Right lobe of liver (tissue), 6 donors: ENCODE data around the gene TNP1. TPM values are rescaled to one million over a fixed set of nuclear protein-coding genes. Genes with fewer than 3 reads are reported as not detected.

Source experiments
- ATAC-seq, 4 donors: fragments of 200-7000 bp; cut with Tn5 transposase; one replicate each; pipeline ENCODE4 v1.9.1; 2020; ENCODE audit warnings: mild to moderate bottlenecking in 4 of 4, moderate library complexity in 4 of 4
- DNase-seq, 3 donors: peaks; one replicate each; pipeline ENCODE4 v3.0.0-alpha.2; 2020
- H3K27ac ChIP-seq, 3 donors: fragments of 200-600 bp; one replicate each; pipeline ENCODE4 v1.8.0; 2022
- H3K27me3 ChIP-seq, 2 donors: fragments of 200-600 bp; one replicate each; pipeline ENCODE4 v1.8.0; 2022
- H3K36me3 ChIP-seq, 4 donors: fragments of 200-600 bp; sonication (generic) in 1 of 4; one replicate each; pipeline versions ENCODE4 v1.5.1 to v1.8.0; 2017 to 2022; ENCODE audit warnings: control low read depth in 1 of 4
- H3K4me1 ChIP-seq, 4 donors: fragments of 200-600 bp; sonication (generic) in 1 of 4; one replicate each; pipeline versions ENCODE4 v1.5.1 to v1.8.0; 2017 to 2022; ENCODE audit warnings: control low read depth in 1 of 4
- H3K4me3 ChIP-seq, 3 donors: fragments of 200-600 bp; one replicate each; pipeline ENCODE4 v1.8.0; 2022
- H3K9me3 ChIP-seq, 4 donors: fragments of 200-600 bp; sonication (generic) in 1 of 4; one replicate each; pipeline versions ENCODE4 v1.5.1 to v1.8.0; 2017 to 2022; ENCODE audit warnings: control low read depth in 1 of 4
- POLR2A ChIP-seq: fragments of 450-650 bp; IDR thresholded peaks from one replicate; pipeline ENCODE4 v1.6.1; 2017; ENCODE audit warnings: antibody characterized with exemption, mild to moderate bottlenecking
- WGBS: methylation state at CpG from one replicate; pipeline ENCODE4 v1.1.6; 2018; ENCODE audit warnings: low coverage, low lambda C conversion rate; ENCODE audit not compliant: insufficient coverage; ENCODE audit errors: missing lambda C conversion rate; 5-methylcytosine and 5-hydroxymethylcytosine counted together
- intact Hi-C, 2 donors: fragments of 100-400 bp; cut with DNase I; formaldehyde crosslinking; loops; one replicate each; pipeline versions ENCODE4 v1.11.2 to v1.14.1; 2022
- total RNA-seq, 6 experiments: library from RNA; depleted of rRNA in 2 of 6; stranded (reverse); fragments of >200 nt in 2 of 6; fragmentation: NEBNext Ultra II Directional in 3 of 6; extraction: Animal tissue kit (Norgen Biotek cat#: 25700) in 3 of 6; gene quantifications; one replicate each; pipeline versions ENCODE4 v1.1.0 to v1.2.4, GENCODE V29; 2016 to 2023
- TF ChIP-seq, protein P1 (sequence below), 4 donors: fragments of 200-600 bp in 3 of 4; fragments of 450-650 bp in 1 of 4; IDR thresholded peaks; one replicate each; pipeline versions ENCODE4 v1.5.1 to v1.8.0; 2016 to 2022; ENCODE audit warnings: antibody characterized with exemption in 4 of 4, mild to moderate bottlenecking in 2 of 4
- donor health status: DM: no; HTN: yes; CAD: no.
- donor health status: DM: no; HTN: no; CAD: no.
- donor health status: DM: no; HTN: no; CAD: no.
- donor health status: DM: no; HTN: yes; CAD: no.
- donor health status: DM: no; HTN: yes; CAD: no.

TNP1 gene
- total RNA-seq, 6 experiments from 2014 or later = not detected

DNA sequence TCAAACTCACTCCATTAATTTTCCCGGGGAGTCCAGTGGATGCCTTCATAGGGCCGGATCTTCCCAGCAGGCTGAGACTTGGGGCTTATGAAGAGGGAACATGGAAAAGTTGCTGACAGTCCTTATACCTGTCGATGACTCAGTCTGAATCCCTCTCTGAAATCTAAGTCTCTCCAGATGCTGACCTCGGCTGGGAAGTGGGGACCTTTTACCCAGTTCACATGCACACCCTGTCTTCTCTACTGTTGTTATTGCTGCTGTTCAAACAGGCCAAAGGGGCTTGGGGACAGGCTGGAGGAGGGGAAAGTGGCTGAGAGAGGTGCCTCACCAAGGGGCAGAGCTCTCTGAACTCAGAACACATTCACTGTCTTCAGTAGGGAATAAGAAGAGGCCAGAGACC is 4.1 kb upstream of the TNP1 start:
- Histone ChIP-seq H3K9me3 (no peaks in the 10 kb centered on the region), H3K4me1 (no peaks in the 10 kb centered on the region), H3K27me3 (no peaks in the 10 kb centered on the region), H3K4me3 (no peak overlapping the region), H3K36me3 (no peaks in the 10 kb centered on the region), H3K27ac (no peak overlapping the region)
- DNase-seq (no peak), ATAC-seq (no peak)
- TF ChIP-seq POLR2A = no peak
- TF ChIP-seq, protein P1, sequence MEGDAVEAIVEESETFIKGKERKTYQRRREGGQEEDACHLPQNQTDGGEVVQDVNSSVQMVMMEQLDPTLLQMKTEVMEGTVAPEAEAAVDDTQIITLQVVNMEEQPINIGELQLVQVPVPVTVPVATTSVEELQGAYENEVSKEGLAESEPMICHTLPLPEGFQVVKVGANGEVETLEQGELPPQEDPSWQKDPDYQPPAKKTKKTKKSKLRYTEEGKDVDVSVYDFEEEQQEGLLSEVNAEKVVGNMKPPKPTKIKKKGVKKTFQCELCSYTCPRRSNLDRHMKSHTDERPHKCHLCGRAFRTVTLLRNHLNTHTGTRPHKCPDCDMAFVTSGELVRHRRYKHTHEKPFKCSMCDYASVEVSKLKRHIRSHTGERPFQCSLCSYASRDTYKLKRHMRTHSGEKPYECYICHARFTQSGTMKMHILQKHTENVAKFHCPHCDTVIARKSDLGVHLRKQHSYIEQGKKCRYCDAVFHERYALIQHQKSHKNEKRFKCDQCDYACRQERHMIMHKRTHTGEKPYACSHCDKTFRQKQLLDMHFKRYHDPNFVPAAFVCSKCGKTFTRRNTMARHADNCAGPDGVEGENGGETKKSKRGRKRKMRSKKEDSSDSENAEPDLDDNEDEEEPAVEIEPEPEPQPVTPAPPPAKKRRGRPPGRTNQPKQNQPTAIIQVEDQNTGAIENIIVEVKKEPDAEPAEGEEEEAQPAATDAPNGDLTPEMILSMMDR (IDR thresholded peaks at IDR 0.05) = no peak
- 28% methylated on average over 2 of the region's 4 CpGs for WGBS
- intact Hi-C loops = no loop called here

DNA sequence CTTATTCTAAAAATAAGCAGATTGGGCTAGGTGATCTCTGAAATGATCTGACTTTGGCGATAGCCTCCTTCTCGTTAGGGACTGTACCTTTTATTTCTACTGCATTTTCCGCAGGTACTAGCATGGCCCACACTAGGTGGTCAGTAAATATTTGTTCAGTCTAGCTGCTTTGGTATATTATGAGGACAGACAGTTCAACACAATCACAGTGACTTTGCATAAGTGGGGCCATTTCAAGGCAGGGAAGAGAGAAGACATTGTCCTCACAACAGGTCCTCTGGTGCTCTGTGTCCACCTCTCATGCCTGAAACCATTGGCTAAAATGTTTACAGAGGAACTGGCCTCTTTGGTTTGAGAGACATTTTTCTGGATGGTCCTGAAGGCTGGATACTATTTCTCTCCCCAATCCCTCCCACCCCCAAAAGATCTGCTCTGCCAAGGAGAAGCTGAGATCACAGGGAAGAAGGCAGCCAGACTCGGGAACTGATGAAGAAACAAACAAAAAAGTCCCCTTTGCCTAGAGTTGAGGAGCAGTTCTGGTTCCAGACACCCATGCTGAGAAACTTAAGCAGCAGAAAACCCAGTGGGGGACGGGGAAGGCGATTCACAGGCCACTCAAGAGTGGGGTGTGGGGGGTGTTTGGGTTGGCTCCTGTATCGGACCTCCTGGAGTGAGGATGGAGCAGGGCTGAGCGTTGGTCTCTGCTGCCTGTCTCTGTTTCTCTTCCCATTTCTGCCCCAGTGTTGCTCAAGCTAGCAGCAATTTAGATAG is 2.9 kb upstream of the TNP1 start:
- WGBS = 68% methylated on average over 6 of the region's 8 CpGs

DNA sequence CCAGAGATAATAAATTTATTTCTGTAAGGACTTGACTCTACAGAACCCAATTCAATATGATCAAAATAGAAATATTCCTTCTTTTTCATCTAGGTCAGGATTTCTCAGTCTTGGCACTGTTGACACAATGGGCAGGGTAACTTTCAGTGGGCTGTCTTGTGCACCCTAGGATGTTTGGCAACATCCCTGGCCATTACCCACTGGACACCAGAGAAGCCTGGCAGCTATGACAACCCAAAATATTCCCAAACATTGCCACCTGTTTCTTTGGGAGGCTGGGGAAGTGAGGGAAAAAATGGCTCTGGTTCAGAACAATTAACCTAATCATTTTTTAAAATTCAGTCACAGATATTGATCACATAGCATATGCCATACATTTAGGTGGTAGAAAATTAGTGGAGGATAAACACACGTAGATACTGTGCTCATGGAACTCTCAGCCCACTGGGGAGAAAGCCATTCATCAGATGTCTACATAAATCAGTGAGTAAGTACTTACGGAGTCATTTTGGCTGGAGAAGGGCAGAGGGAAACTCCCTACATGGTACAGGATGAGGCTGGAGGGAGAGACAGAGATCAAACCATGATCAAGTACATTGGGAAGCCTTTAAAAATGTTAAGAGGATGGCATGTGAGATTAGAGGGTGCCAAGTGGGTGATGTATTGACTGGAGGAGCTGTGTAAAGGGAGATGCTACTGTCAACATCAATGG is 718 bp upstream of the TNP1 start:
- Histone ChIP-seq H3K36me3 (no peaks in the 10 kb centered on the region), H3K4me1 (no peaks in the 10 kb centered on the region), H3K27ac (no peak overlapping the region), H3K9me3 (no peaks in the 10 kb centered on the region), H3K27me3 (no peaks in the 10 kb centered on the region), H3K4me3 (no peak overlapping the region)
- DNase-seq = no peak
- no peak for ATAC-seq
- intact Hi-C loops = no loop called here
- WGBS = 69% methylated on average over 2 of the region's 2 CpGs
- no peak for TF ChIP-seq POLR2A
- TF ChIP-seq, protein P1 (IDR thresholded peaks at IDR 0.05) = no peak

More for the DNA sequence above, 2.9 kb upstream of the TNP1 start:
- Histone ChIP-seq H3K4me3 (no peak overlapping the region), H3K27ac (no peak overlapping the region), H3K9me3 (no peaks in the 10 kb centered on the region), H3K36me3 (no peaks in the 10 kb centered on the region), H3K27me3 (no peaks in the 10 kb centered on the region), H3K4me1 (no peaks in the 10 kb centered on the region)
- DNase-seq = no peak
- intact Hi-C loops = no loop called here
- TF ChIP-seq, protein P1 (IDR thresholded peaks at IDR 0.05) = no peak
- ATAC-seq = no peak

DNA sequence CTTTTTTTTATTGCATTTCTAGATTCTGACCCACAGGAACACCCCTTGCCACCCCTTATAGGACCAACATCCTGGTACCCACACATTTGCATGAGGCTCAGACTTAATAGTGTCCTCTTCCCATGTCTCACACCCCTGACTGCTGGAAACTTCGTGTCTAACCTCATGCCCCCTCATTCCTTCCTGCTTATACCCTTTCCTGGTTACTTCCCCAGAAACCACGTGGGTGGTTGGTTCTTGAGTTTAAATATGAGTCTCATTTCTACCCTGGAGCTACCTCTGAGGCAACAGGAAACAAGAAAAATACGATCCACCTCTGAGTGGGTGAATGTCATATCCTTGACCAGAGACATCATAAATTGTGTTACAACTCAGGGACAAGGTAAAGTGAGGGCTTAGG is 1.6 kb downstream of the TNP1 start:
- no peak overlapping the region for H3K27ac ChIP-seq
- no peak overlapping the region for H3K4me3 ChIP-seq
- TF ChIP-seq, protein P1 (IDR thresholded peaks at IDR 0.05) = no peak
- TF ChIP-seq POLR2A = no peak
- H3K36me3 ChIP-seq = no peaks in the 10 kb centered on the region
- H3K9me3 ChIP-seq = no peaks in the 10 kb centered on the region
- intact Hi-C loops = no loop called here
- no peaks in the 10 kb centered on the region for H3K27me3 ChIP-seq
- WGBS = 9% methylated on average over 3 of the region's 3 CpGs
- ATAC-seq (no peak), DNase-seq (no peak)
- H3K4me1 ChIP-seq = no peaks in the 10 kb centered on the region
